ENCODE measurements around the gene FKBP2.

Gene FKBP2

DNA sequence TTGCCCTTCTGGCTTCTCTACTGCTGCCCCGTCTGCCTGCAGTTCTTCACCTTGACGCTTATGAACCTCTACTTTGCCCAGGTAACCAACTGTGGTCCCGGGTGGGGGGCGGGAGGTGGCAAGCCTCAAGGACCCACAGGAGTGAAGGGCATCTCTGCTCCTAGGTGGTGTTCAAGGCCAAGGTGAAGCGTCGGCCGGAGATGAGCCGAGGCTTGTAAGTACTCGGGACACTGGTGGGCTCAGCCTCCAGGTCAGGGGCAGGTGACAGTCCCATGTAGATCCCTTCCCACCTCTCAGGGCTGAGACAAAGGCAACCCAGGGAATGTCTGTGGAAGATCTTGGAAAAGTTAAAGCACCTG is 45.9 kb downstream of the FKBP2 start:
- DNase-seq: no peak

DNA sequence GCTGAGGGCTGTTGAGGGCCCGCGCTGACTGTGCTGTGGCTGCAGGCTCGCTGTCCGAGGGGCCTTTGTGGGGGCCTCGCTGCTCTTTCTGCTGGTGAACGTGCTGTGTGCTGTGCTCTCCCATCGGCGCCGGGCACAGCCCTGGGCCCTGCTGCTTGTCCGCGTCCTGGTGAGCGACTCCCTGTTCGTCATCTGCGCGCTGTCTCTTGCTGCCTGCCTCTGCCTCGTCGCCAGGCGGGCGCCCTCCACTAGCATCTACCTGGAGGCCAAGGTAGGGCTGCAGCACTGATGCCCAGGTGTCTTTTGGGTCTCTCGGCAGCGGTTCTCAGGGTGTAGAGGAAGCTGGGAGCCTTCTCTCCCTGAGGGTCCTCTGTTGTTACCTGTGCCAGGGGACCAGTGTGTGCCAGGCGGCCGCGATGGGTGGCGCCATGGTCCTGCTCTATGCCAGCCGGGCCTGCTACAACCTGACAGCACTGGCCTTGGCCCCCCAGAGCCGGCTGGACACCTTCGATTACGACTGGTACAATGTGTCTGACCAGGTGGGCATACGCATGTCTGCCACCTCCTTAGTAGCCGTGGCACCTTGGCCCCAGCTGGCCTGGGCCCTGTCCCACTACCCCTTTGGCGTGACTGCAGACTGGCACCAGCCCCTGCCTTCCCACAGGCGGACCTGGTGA is 46.9 kb downstream of the FKBP2 start:
- DNase-seq: no peak

DNA sequence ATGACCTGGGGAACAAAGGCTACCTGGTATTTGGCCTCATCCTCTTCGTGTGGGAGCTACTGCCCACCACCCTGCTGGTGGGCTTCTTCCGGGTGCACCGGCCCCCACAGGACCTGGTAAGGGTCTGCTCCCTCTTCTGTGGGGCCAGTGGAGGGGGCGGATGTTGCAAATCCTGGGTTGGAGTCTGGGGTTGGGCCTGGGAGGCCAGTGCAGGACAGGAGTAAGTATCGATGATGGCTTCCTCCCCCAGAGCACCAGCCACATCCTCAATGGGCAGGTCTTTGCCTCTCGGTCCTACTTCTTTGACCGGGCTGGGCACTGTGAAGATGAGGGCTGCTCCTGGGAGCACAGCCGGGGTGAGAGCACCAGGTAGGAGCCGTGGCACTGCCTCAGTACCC is 47.5 kb downstream of the FKBP2 start:
- no peak for DNase-seq

DNA sequence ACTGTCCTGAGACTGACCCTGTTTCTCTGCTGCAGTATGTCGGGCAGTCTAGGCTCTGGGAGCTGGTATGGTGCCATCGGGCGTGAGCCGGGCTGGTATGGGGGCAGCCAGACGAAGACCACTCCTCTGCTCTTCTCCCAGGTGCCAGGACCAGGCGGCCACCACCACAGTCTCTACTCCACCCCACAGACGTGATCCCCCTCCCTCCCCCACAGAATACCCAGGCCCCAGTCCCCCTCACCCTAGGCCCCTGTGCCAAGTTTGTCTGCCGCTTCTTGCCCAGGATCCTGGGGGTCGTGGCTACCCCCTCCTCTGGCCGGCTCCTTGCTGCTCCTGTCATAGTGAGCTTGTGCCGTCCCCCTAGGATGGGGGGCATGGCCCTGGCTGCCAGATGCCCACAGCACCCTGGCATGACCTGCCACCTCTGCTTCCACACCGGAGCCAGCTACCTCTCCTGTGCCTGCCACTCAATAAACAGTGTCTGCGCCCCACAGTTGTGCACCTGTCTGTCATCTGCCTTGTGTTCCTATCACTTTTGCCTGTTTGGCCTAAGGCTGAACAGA is 48.2 kb downstream of the FKBP2 start:
- no peak for DNase-seq

DNA sequence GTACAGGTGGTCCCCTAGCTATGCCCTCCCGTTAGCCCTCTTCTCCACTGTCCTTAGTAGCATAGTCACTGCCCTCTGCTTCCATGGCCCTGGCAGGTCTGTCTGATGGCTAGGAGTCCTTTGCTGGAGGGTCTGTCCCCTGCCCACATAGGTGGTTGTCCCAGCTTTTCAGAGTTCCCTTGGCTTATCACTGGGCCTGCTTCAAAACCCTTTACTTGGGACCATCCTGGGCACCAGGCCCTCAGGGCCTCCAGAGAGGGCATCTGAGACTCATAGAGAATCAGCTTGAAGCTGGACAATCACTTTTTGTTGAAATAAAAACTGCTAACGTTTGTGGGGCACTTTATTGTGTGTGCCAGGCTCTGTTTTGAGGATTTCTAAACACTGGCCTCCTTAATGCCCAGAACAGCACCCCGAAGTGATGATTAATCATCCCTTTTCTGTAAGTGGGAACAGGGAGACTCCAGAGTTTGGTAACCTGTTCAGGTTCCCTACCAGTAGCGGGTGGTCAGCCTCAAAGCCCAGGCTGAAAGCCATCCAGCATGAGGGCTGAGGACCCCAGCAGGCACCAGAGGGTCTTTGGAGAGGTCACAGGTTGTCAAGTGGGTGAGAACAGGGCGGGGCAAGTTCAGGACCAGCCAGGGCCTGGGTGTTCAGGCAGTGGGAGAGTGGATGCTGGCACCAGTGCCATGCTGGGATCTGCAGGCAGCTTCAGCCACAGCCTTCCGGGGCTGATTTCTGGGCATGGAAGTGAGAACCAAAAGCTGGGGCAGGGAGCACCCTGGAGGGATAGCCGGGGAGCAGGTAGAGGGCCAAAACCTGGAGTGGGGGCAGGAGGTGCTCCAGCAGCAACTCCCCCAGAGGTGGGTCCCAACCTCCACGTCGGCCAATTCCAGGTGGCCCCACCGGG is 49.7 kb downstream of the FKBP2 start:
- DNase-seq: no peak

DNA sequence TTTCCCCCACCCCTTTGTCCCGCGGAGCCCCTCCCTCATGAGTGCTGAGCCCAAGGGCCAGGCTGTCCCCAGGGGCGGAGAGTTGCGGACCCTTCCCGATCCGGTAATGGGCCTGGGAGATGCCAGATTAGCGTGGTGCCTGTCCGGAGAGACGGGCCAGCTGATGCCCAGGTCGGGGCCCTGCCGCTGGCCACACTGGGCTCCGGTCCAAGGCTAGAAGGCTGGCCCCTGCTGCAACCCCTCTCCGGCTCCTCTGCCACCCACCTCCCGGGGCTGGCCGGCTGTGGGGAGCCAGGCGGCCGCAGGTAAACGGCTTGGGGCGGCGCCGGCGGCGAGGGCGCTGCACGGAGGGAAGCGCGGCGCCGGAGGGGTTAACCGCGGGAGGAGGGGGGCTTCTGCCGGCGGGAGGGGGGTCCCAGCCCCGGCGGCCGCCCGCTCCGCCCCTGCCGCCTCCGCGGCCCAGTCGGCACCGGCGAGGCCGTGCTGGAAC is 50.4 kb downstream of the FKBP2 start, which contains the start of gene KCNK4:
Gene KCNK4, plus strand, starts transcription at position 41 of the 490 bp plus-strand sequence. CDS start 1,717 bp downstream, outside the sequence.
- DNase-seq: no peak

DNA sequence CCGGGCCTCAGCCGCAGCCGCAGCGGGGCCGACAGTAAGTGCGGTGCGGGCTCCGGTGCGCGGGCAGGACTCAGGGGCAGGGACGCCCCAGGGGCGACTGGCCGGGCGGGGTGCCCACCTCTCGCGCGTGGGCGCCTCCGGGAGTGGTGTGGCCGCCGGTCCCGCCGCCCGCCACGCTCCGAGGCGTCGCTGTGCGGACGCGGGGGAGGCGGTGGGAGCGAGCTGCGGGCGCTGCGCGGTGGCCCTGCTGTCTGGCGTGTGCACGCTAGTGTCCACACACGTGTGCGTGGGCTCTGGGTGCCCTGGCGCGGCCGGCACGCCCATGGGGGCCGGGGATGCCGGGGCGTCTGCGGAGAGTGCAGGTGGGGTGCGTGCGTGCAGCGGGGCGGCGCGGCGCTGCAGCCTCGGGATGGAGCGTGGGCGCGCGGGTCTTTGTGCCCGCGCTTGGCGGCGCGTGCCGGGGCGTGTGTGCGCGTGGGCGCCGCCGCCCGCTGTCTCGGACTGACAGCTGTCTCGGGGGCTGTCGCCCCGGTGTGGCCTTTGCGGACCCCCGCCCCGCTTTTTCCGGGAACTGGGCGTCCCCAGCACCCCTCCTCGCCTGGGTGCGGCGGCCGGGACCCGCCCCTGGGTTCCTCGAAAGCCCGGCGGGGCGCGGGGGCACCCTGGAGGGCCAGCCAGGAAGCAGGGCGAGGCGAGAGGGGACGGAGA is 51.0 kb downstream of the FKBP2 start:
- DNase-seq: no peak

DNA sequence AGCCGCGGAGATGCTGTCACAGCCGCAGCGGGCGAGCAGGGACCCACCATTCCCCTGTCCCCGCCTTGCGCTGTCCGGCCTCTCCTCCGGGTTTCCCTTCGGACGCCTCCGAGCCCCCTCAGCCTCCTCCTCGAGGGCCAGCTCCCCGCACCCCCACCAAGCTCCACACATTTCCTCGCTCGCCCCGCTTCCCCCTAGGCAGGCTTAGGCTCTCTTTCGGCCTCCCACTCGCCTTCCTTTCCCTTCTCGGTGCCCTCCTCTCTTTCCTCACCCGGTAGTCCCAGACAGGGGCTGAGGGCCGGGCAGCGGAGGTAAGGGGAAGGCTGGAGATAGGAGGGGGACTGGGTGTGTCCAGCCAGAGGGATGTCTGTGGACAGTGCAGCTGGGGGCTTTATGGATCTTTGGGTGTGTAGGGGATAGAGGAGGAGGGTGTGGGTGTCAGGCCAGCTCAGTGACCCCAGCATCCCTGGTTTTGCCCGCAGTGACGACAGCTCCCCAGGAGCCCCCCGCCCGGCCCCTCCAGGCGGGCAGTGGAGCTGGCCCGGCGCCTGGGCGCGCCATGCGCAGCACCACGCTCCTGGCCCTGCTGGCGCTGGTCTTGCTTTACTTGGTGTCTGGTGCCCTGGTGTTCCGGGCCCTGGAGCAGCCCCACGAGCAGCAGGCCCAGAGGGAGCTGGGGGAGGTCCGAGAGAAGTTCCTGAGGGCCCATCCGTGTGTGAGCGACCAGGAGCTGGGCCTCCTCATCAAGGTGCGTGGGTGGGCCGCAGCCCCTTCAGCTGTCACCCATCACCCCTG is 51.8 kb downstream of the FKBP2 start:
- no peak for DNase-seq

Measured in NCI-H2107 (cell line).